ENCODE data around the gene CDK5RAP1.
"Not testable (repeated sequence)": the region's sequence is repeated elsewhere in the genome, so short reads cannot be mapped to it uniquely, and the experiment has no call there.

Gene CDK5RAP1

DNA sequence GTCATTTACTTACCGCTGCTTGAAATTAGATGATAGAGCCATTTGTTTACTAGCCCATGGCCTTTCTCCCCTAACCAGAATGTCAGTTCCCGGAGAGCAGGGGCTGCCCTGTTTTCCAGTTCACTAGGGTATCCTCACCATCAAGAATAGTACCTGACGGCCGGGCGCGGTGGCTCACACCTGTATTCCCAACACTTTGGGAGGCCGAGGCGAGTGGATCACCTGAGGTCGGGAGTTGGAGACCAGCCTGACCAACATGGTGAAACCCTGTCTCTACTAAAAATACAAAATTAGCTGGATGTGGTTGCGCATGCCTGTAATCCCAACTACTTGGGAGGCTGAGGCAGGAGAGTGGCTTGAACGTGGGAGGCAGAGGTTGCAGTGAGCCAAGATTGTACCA is 22.6 kb upstream of the CDK5RAP1 start:
- not testable (repeated sequence) for DNase-seq (ENCODE audit: low read depth, low spot score); H3K4me3 ChIP-seq (ENCODE audit: low read length)

GRCh38 chr20:33423141-33423834 is 22.0 kb upstream of the CDK5RAP1 start:
- no peak overlapping the region for H3K4me3 ChIP-seq (ENCODE audit: low read length)
- no peak for DNase-seq (ENCODE audit: low read depth, low spot score)

- no peak for DNase-seq (ENCODE audit: low read depth, low spot score)
- no peak overlapping the region for H3K4me3 ChIP-seq (ENCODE audit: low read length)
Observed at GRCh38 chr20:33419140-33419974, 18.0 kb upstream of the CDK5RAP1 start.

GRCh38 chr20:33418033-33418432 is 16.7 kb upstream of the CDK5RAP1 start:
- no peak overlapping the region for H3K4me3 ChIP-seq (ENCODE audit: low read length)
- no peak for DNase-seq (ENCODE audit: low read depth, low spot score)

- DNase-seq (ENCODE audit: low read depth, low spot score): no peak
- H3K4me3 ChIP-seq (ENCODE audit: low read length): no peak overlapping the region
Observed at GRCh38 chr20:33415948-33416347, 14.6 kb upstream of the CDK5RAP1 start.

DNA sequence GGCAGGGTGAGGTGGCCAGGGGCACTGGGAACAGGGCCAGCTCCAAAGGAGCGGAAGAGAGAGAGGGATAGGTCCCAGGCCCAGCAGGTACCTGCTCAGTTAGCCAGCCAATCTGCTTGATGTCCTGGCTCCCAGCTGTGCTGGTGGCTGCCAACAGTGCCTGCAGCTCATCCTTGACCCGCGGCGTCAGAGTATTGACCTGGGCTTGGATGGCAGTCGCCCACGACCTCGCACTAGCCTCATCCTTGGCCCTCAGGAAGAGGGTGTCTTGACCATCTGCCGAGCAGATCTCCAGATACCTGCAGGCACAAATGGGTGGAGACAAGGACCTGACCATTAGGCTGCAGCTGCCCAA is 11.1 kb upstream of the CDK5RAP1 start:
- no peak for DNase-seq (ENCODE audit: low read depth, low spot score)
- H3K4me3 ChIP-seq (ENCODE audit: low read length): no peak overlapping the region

- DNase-seq (ENCODE audit: low read depth, low spot score): no peak
- no peak overlapping the region for H3K4me3 ChIP-seq (ENCODE audit: low read length)
Observed at GRCh38 chr20:33411711-33412483, 10.6 kb upstream of the CDK5RAP1 start.

GRCh38 chr20:33411242-33411641 is 9.9 kb upstream of the CDK5RAP1 start:
- no peak for DNase-seq (ENCODE audit: low read depth, low spot score)

DNA sequence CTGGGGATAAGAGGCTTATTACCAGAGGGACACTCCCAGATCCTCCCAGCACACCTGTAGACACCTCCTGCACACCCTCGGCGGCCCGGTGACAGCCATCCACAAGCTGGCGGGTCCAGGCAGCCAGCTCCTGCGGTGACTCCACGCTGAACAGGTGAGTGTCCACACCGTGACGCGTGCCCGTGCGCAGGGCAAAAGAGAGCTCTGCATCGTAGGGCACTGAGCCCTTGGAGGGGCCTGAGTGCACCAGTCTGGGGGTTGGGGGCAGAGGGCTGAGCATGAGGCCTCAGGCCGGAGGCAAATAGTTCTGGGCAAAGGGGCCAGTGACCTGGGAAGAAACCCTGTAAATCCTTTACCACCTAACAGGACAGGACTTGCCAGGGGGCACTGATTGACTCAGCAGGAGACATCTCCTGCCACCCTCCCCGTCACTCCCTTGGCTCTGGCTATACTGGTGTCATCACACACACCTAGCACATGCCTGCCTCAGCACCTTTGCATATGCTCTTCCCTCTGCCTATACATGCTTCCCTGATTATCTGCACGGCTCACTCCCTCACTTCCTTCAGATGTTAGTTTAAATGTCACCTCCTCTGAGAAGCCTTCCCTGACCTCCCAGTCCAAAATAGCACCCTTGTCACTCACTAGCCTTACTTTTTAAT is 8.9 kb upstream of the CDK5RAP1 start:
- no peak overlapping the region for H3K4me3 ChIP-seq (ENCODE audit: low read length)
- DNase-seq (ENCODE audit: low read depth, low spot score): no peak

More at GRCh38 chr20:33411242-33411641, 9.9 kb upstream of the CDK5RAP1 start:
- H3K4me3 ChIP-seq (ENCODE audit: low read length): no peak overlapping the region

DNA sequence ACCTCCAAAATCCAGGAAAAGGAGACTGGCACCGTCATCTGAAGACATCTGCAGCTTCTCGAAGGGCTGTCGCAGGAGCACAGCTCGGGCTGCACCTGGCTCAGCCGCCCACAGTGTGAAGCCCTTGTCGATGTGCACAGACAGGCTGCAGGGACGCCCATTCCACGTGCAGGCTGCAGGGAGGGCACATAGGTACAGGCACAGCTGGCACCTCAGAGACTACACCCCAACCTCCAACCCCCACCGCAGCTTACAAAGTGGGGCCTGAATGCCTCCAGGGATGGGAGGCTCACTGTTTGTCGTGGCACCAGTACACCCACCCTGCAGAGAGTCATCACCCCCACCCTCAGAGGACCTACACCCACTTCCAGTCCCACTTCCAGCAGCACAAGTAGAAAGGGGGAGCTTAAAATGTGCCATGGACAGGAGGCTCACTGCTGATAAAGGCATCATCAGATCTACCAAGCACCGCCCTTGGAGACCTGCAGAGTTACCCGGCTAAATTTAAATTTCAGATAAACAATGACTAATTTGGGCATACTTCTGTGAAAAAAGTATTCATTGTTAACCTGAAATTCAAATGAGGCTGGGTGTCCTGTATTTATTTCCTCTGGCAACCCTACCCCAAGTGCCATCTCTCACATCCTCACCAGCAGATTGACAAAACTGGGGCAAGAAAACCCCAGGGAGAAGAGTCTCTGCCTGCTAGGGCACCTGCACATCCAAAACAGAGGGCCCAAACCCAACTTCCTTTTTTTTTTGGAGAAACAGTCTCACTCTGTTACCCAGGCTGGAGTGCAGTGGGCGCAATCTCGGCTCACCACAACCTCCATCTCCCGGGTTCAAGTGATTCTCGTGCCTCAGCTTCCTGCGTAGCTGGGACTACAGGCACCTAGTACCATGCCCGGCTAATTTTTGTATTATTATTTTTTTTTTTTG is 7.7 kb upstream of the CDK5RAP1 start:
- DNase-seq (ENCODE audit: low read depth, low spot score): no peak
- no peak overlapping the region for H3K4me3 ChIP-seq (ENCODE audit: low read length)

GRCh38 chr20:33408313-33408712 is 7.0 kb upstream of the CDK5RAP1 start:
- no peak overlapping the region for H3K4me3 ChIP-seq (ENCODE audit: low read length)
- DNase-seq (ENCODE audit: low read depth, low spot score): no peak

DNA sequence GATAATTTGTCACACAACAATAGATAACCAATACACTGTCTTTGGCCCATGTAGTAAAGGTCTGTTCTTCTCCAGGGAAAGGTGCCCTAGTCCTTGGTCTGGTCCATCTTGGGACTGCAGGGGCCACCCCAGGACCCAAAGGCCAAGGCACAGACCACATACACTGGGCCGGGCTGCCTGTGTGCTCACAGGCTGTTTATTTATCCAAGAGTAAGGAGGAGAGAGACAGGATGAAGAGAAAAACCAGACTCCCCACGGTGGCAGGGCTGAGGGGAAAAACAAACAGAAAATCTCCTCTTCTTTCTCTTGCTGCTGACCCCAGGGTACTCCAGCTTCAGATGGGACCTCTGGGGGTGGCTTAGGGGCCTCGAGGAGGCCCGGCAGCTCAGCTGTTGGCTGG is 6.5 kb upstream of the CDK5RAP1 start:
- DNase-seq (ENCODE audit: low read depth, low spot score): no peak
- H3K4me3 ChIP-seq (ENCODE audit: low read length): no peak overlapping the region

GRCh38 chr20:33407251-33407650 is 5.9 kb upstream of the CDK5RAP1 start:
- no peak for DNase-seq (ENCODE audit: low read depth, low spot score)

DNA sequence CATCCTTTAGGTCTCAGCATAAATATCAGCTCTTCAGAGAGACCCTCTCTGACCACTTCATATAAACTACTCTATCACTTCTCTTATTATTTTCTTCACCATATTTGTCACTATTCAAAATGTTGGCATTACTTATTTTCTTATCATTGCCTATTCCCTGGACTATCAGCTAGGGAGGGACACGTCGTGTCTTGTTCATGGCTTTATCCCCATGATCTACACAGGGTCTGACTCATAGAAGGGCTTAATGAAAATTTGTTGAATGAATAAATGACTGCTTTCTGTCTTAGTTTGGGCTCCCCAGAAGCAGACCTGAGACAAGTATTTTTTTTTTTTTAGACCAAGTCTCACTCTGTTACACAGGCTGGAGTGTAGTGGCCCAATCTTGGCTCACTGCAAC is 3.0 kb upstream of the CDK5RAP1 start:
- no peak overlapping the region for H3K4me3 ChIP-seq (ENCODE audit: low read length)
- no peak for DNase-seq (ENCODE audit: low read depth, low spot score)

More at GRCh38 chr20:33407251-33407650, 5.9 kb upstream of the CDK5RAP1 start:
- H3K4me3 ChIP-seq (ENCODE audit: low read length): no peak overlapping the region

DNA sequence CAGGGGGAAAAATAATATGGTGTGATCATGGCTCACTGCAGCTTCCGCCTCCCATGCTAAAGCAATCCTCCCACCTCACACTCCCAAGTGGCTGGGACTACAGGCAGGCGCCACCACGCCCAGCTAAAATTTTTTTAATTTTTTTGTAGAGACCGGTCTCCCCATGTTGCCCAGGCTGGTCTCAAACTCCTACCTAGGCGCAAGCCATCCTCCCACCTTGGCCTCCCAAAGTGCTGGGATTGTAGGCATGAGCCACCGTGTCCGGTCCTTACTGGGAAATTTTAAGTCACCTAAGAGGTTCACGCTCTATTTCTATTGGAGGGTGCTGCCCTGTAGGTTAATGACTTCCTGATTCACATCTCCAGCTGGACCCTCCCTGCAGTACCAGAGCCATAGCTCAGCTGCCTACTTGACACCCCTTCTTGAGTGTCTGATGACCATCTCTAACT is 626 bp upstream of the CDK5RAP1 start:
- no peak for DNase-seq (ENCODE audit: low read depth, low spot score)
- H3K4me3 ChIP-seq (ENCODE audit: low read length): peak overlapping the region; percentile 100

GRCh38 chr20:33400812-33401183 is 521 bp downstream of the CDK5RAP1 start:
- no peak for DNase-seq (ENCODE audit: low read depth, low spot score)

GRCh38 chr20:33399924-33400323 is 1.4 kb downstream of the CDK5RAP1 start:
- peak overlapping the region; percentile 100 for H3K4me3 ChIP-seq (ENCODE audit: low read length)
- DNase-seq (ENCODE audit: low read depth, low spot score): no peak

More at GRCh38 chr20:33400812-33401183, 521 bp downstream of the CDK5RAP1 start:
- peak overlapping the region; percentile 100 for H3K4me3 ChIP-seq (ENCODE audit: low read length)

GRCh38 chr20:33394718-33395117 is 6.6 kb downstream of the CDK5RAP1 start:
- DNase-seq (ENCODE audit: low read depth, low spot score): no peak
- H3K4me3 ChIP-seq (ENCODE audit: low read length): no peak overlapping the region
